Limb (tissue), 2 donors: ENCODE measurements around the gene RIC8A.
"Not testable (repeated sequence)": the region's sequence is repeated elsewhere in the genome, so short reads cannot be mapped to it uniquely, and the experiment has no call there.

Experiments
- DNase-seq, 2 donors: peaks; one replicate each; pipeline ENCODE4 v3.0.0-alpha.2; 2016; ENCODE audit errors: extremely low spot score in 2 of 2

RIC8A gene

DNA sequence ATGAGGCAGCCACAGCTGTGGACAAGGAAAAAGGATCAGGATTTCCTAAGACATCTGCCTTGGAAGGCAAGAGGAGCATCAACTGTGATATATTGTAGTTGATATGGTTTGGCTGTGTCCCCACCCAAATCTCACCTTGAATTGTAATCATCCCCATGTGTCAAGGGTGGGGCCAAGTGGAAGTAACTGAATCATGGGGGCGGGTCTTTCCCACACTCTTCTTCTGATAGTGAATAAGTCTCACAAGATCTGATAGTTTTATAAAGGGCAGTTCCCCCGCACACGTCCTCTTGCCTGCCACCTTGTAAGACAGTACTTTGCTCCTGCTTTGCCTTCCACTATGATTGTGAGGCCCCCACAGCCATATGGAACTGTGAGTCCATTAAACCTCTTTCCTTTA, 10.2 kb downstream of the RIC8A start:
- no peak for DNase-seq

DNA sequence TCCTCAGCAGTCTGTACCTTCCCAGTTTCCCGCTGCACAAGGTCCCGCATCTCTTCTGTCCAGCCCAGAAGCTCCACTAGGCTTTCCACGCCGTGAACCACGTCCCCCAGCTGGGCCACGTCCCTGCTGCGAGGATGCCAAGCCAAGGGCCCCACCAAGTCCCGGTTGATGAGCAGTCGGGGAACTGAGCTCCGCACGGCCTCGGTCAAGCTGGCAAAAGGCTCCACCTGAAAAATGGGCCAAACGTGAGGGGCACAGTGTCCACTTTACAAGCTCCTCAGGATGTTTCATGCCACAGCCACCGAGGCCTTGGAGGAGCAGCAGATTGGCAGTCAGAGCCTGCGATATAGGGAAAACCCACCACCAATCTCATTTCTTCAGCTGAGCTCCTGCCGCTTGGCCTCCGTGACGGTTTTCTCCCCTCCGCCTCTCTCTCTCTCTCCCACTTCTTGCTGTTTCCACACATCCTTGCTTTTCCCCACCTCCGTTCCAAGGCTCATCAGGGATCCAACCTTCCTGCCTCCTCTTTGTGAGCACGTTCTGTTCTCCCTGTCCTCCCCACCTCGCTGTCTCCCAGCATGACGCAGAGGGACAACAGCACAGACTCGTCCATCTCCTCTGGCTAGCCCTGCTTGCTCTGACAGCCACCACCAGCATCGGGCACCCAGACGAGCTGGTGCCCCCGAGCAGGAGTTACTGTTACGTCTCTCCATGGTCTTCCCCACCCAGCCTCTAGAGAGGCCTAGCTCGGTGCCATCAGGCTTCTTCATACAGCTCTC, 11.5 kb downstream of the RIC8A start:
- DNase-seq: no peak

GRCh38 chr11:220641-221215, 13.2 kb downstream of the RIC8A start:
- DNase-seq: not testable (repeated sequence)

- DNase-seq: no peak
These were observed 14.0 kb downstream of the RIC8A start for GRCh38 chr11:221539-221938.

- DNase-seq: no peak
These were observed 14.7 kb downstream of the RIC8A start for GRCh38 chr11:221998-222789.

DNA sequence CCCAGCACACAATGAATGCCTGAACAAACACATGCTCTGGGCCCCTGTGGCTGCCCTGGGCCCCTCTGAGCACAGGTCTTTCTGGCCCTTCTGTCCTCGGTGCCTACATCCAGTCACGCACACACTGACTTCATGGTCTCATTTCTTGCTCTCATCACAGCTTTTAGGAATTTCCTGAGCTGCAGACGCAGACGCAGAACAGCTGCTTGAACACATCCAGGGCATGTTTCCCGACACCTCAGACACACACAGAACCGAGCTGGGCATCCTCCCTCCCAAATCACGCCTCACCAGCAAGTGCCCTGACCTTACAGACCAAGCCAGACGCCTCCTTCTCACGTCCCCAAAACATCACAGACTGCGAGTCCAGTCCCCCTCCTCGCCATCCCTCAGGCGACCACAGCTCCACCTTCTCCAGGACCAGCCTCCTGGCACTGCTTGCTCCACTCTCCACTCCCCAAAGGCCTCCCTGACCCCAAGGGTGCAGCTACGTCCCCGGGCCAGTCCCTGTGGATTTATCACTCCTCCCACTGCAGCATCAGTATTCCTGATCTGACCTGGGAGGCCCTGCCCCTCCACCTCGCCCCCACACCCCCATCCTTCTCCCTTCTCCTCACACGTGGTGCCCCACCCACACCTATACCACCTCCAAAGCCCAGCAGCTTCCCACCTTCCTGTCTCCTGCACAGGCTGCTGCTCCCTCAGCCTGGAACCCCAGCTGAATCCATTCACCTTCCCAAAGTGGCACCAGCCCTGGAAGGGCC, 15.7 kb downstream of the RIC8A start:
- no peak for DNase-seq

GRCh38 chr11:223884-224283, 16.4 kb downstream of the RIC8A start:
- DNase-seq: no peak

- no peak for DNase-seq
These were observed 16.9 kb downstream of the RIC8A start for GRCh38 chr11:224424-224823.

DNA sequence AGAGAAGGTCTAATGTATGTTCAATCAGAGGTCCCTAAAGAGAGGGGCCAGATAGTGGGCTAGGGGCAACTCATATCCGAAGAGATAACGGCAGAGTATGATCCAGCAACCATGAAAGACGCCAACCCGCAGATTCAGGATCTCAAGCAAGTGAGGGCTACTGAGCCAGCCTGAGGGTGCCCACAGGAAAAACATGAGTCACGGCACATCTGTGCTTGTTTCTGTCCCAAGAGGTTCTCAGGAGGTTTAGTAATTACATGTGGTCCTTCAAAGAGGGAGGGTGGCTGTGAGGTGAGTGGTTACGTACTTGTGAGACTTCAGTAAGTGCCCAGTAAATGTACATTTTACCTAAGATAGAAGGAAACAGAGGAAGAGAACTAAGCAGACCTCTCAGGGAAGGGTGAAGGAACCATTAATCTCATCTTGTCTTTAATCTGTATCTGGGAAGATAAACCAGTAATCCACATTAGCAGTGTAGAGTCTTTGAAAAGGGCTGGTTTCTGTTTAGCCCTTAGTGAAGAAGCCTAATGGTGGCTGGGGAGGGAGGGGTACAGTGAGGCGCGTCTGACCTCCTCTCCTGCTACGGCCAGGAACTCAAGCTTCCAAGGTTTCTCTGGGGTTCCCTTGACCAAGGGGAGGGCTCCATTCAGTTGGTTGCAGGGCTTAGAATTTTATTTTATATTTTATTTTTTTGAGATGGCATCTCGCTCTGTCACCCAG, 18.4 kb downstream of the RIC8A start:
- DNase-seq: no peak

- no peak for DNase-seq
These were observed 20.4 kb downstream of the RIC8A start for GRCh38 chr11:227824-228379.

DNA sequence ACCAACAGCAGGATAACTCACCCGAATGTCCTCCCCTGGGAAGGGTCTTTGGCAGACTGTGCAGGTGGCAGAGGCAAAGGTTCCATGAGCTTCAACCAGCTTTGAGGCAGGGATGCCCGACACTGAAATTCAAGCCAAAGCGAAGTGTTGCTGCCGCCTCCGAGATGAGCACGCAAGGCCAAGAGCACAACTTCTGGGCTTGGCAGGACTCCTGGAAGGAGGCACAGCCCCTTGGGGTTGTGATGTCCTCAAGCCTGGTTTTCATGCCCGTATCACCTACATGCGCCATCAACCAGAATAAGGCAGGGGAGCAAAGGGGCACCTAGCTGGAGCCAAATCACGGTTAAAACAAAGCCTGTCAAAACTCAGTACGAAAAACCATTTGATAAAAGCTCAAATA, 22.9 kb downstream of the RIC8A start:
- DNase-seq: no peak

DNA sequence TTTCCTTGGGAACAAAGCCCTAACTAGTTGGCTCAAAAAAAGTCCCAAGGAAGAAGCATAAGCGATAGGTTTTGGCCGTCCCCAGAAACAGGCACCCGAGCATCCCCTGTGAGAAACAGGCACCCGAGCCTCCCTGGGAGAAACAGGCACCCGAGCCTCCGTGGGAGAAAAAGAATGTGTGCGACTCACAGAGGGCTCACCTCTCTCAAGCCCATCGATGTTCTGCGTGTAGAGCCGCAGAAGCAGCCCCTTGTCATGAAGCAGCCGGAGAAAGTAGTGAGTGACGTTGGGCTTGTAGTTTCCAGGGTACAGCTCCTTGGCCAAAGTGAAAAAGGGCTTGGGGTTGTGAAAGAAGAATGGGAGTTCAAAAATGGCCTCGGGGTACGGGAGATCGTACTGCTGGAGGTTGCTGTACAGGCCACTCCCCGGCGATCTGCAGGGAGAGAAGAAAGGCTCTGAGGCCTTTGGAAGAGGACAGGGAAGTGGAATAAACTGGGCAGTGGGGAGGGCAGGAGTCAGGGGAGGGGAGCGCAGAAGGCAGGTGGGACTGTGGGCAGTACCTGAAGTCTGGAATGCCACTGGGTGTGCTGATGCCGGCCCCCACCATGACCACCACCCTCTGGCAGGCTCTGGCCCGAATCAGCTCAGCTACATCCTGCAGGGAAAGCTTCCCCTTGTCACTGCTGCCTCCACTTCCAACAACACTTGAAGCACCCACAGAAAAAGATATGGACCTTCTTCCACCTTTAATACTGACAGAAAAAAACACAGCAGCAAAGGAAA, 25.5 kb downstream of the RIC8A start:
- no peak for DNase-seq

GRCh38 chr11:235180-235579, 27.7 kb downstream of the RIC8A start:
- DNase-seq: no peak

DNA sequence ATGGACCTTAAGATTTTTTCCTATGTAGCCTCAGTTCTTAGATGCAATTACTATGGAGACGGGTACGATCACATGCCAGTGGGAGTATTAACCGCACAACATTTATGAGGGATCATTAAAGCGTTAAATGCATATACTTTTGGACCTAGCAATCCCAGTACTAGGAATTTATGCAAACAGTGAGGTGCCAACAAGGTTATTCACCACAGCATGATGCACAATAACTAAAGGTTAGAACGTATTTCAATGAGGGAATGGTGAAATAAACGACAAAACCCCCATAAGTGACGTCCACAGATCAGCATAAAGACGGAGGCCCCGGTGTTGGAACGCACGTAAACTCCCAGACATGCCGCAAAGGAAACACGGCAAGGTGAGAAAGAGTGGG, 28.1 kb downstream of the RIC8A start:
- no peak for DNase-seq

GRCh38 chr11:235997-236773, 28.7 kb downstream of the RIC8A start, which contains the start of gene SIRT3:
TSS of gene SIRT3 (minus strand) at chr11:236342. CDS start at chr11:236328, 14 bp downstream.
- DNase-seq: peak; percentile 90 to 94

DNA sequence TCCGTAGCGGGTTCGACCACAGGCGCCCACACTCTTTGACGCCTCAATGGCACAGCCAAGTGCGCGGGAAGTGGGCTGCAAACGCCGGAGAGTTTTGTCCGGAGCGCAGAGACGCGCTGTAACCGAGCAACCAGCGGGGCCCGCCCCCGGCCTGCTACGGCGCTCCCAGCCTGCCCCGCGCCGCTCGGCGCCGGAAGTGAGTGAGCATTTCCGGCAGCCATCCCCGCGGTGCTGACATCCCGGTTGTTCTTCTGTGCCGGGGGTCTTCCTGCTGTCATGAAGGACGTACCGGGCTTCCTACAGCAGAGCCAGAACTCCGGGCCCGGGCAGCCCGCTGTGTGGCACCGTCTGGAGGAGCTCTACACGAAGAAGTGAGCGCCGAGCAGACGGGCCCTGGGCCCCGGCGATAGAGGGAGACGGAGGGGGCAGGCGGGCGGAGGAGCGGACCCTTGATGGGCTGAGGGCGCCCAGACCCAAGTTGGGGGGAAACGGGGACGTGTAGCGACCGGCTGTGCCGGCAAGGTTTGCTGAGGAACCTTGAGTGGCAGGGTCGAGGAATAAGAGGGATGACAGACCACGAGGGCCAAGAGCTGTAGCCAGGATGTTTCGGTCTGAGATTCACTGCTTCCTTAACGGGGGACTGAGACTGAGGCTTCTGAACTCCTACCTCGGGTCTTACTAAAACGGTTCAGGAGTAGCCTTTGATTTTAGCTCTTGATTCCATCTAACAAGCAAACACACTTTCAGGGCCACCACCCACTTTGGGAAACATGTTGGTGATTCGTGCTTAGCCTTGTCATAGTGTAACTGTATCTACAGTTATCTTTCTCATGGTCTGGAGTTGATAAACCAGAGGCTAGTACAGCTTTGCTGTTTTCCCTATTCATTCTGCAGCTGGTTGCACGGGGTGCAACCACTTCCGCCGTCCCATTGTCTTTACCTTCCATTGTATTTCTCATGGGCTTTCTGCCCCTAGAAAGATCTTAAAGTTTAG, 29.6 kb downstream of the RIC8A start, which contains the start of gene PSMD13:
Gene PSMD13, plus strand, starts transcription at position 203 of the 994 bp plus-strand sequence. Its CDS starts 74 bp downstream, at position 277.
- DNase-seq: peak; percentile 91 to 92

GRCh38 chr11:238346-238745, 30.8 kb downstream of the RIC8A start:
- DNase-seq: not testable (repeated sequence)

DNA sequence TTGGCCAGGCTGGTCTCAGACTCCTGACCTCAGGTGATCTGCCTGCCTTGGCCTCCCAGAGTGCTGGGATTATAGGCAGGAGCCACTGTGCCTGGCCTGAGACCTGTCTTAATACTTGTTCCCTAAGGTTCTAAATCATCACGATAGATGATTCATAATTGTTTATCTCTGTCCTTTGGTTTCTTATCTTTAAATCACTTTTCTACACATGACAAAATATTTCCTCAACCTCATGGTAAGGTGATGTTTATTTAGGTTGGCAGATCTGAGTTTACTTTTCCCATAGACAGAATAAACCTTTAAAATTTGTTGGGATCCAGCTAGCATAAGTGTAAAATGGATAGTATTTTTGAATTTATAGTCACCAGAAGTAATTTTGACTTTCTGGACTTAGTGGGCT, 32.8 kb downstream of the RIC8A start:
- no peak for DNase-seq
